DND-41 (cell line): ENCODE data around the gene TBC1D19.

Experiments
- ATAC-seq: fragments of 200-7000 bp; cut with Tn5 transposase; 3 replicates; pipeline ENCODE4 v1.9.1; 2021; ENCODE audit warnings: low read depth; ENCODE audit not compliant: insufficient read depth
- DNase-seq: peaks from one replicate; pipeline ENCODE4 v3.0.0-alpha.2; 2020
- H2AFZ ChIP-seq: 2 replicates; pipeline ENCODE4 v1.6.0; 2012; ENCODE audit warnings: low read depth, low read length
- H3K27ac ChIP-seq: 2 replicates; pipeline ENCODE4 v1.5.1; 2012; ENCODE audit warnings: low read length, inconsistent platforms
- H3K27me3 ChIP-seq: fragments of 200-600 bp; sonication (generic); 2 replicates; pipeline ENCODE4 v1.6.0; 2012; ENCODE audit warnings: low read length, mild to moderate bottlenecking, inconsistent platforms; ENCODE audit not compliant: insufficient read depth, poor library complexity
- H3K36me3 ChIP-seq: 2 replicates; pipeline ENCODE4 v1.5.1; 2012; ENCODE audit warnings: low read length, inconsistent platforms; ENCODE audit not compliant: insufficient read depth
- H3K4me1 ChIP-seq: 2 replicates; pipeline ENCODE4 v1.5.1; 2012; ENCODE audit warnings: mild to moderate bottlenecking, low read length; ENCODE audit not compliant: insufficient read depth
- H3K4me2 ChIP-seq: 2 replicates; pipeline ENCODE4 v1.6.0; 2012; ENCODE audit warnings: mild to moderate bottlenecking, moderate library complexity, low read length, inconsistent platforms; ENCODE audit not compliant: insufficient read depth
- H3K4me3 ChIP-seq, 2 experiments: fragments of 200-600 bp in 1 of 2; shearing (Covaris generic) in 1 of 2; 2 replicates each; pipeline ENCODE4 v1.5.1; 2012 to 2016; ENCODE audit warnings: inconsistent platforms in 2 of 2, low read length in 2 of 2, mild to moderate bottlenecking in 2 of 2, low read depth in 1 of 2, moderate library complexity in 1 of 2
- H3K79me2 ChIP-seq: 2 replicates; pipeline ENCODE4 v1.6.0; 2012; ENCODE audit warnings: low read length, inconsistent platforms; ENCODE audit not compliant: insufficient read depth
- H3K9ac ChIP-seq: 2 replicates; pipeline ENCODE4 v1.6.0; 2012; ENCODE audit warnings: low read depth, mild to moderate bottlenecking, inconsistent platforms, low read length, moderate library complexity
- H3K9me3 ChIP-seq: 2 replicates; pipeline ENCODE4 v1.5.1; 2012; ENCODE audit warnings: low read length, moderate library complexity, mild to moderate bottlenecking, inconsistent platforms; ENCODE audit not compliant: insufficient read depth, severe bottlenecking
- H4K20me1 ChIP-seq: 2 replicates; pipeline ENCODE4 v1.6.0; 2012; ENCODE audit warnings: low read length; ENCODE audit not compliant: insufficient read depth
- EZH2 ChIP-seq: IDR thresholded peaks from 3 replicates; pipeline ENCODE4 v1.6.1; 2012; ENCODE audit warnings: borderline replicate concordance, low read depth, mild to moderate bottlenecking, moderate library complexity, low read length, inconsistent platforms; ENCODE audit not compliant: severe bottlenecking
- TF ChIP-seq, protein P1 (sequence below): IDR thresholded peaks from 2 replicates; pipeline ENCODE4 v1.5.1; 2012; ENCODE audit warnings: borderline replicate concordance, low read length, moderate library complexity, mild to moderate bottlenecking; ENCODE audit not compliant: poor library complexity, severe bottlenecking; ENCODE audit errors: extremely low read depth

Gene TBC1D19

DNA sequence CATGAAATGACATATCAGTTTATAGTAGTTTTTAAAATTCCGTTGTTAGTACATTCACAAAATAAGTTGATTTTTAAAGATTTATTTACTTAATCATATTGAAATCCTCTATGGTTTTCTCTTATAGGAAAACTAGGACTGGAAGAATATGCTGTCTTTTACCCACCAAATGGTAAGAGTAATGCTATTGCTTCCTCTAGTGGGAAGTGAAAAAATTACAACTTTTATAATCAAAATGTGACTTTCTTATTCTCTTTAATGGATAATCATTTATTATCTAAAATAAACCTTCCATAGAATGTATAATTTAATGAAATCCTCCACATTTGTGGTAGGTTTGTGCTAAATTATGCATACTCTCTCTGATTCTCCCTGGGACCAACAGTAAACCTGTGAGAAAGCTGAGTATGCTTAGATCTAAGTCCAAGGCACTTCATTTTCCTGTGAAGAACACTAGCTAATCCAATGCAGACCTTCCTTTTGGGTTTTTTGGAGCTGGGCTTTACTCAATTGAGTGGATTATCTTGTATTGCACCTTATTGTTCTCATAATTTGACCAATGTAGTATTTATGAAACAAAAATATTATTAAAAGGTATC is 136.2 kb downstream of the TBC1D19 start:
- Histone ChIP-seq H3K79me2 (no peaks in the 10 kb centered on the region), H3K4me3 (no peak overlapping the region), H3K36me3 (0 out of 2 replicates have a peak, but pooled peaks cover 3% of the 10 kb centered on the region), H3K4me1 (no peaks in the 10 kb centered on the region), H3K4me2 (no peak overlapping the region), H3K9me3 (no peaks in the 10 kb centered on the region), H4K20me1 (no peaks in the 10 kb centered on the region), H3K27me3 (no peaks in the 10 kb centered on the region), H3K27ac (no peak overlapping the region), H2AFZ (no peak overlapping the region), H3K9ac (no peak overlapping the region)
- ATAC-seq (no peak), DNase-seq (no peak)
- no peak for TF ChIP-seq EZH2
- TF ChIP-seq, protein P1, sequence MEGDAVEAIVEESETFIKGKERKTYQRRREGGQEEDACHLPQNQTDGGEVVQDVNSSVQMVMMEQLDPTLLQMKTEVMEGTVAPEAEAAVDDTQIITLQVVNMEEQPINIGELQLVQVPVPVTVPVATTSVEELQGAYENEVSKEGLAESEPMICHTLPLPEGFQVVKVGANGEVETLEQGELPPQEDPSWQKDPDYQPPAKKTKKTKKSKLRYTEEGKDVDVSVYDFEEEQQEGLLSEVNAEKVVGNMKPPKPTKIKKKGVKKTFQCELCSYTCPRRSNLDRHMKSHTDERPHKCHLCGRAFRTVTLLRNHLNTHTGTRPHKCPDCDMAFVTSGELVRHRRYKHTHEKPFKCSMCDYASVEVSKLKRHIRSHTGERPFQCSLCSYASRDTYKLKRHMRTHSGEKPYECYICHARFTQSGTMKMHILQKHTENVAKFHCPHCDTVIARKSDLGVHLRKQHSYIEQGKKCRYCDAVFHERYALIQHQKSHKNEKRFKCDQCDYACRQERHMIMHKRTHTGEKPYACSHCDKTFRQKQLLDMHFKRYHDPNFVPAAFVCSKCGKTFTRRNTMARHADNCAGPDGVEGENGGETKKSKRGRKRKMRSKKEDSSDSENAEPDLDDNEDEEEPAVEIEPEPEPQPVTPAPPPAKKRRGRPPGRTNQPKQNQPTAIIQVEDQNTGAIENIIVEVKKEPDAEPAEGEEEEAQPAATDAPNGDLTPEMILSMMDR, result peak; percentile 54

- no peaks in the 10 kb centered on the region for H3K9me3 ChIP-seq
- H3K4me3 ChIP-seq, result no peak overlapping the region
- H2AFZ ChIP-seq, result no peak overlapping the region
- H3K4me1 ChIP-seq, result no peaks in the 10 kb centered on the region
- H3K27me3 ChIP-seq, result no peaks in the 10 kb centered on the region
- no peaks in the 10 kb centered on the region for H4K20me1 ChIP-seq
- no peak overlapping the region for H3K9ac ChIP-seq
- H3K36me3 ChIP-seq, result peaks cover 9% of the 10 kb centered on the region
- no peak for ATAC-seq
- DNase-seq, result no peak
- TF ChIP-seq, protein P1, result no peak
- no peak for TF ChIP-seq EZH2
- H3K4me2 ChIP-seq, result no peak overlapping the region
- no peak overlapping the region for H3K27ac ChIP-seq
- no peaks in the 10 kb centered on the region for H3K79me2 ChIP-seq
Measured at GRCh38 chr4:26721685-26722084, 137.8 kb downstream of the TBC1D19 start.

DNA sequence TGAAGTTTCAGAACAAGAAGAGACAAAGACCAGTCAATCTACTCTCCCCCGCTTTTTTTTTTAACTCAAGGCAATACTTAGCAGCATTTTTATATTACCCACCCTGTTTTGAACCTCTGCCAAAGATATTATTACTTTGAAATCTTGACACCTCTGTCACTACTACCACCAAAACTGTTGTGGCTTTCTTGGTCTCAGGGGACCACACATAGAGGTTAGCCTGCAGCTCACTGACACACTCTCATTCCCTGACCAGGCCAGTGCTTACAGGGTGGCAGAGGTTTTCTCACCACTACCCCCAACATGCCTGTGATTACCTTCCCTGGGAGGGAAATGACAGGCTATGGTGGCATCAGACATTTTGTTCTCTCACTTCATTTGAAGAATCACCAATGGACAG is 139.3 kb downstream of the TBC1D19 start:
- peak; percentile 7 for DNase-seq
- H3K79me2 ChIP-seq, result no peaks in the 10 kb centered on the region
- peak; percentile 50; the same call in 2 of the 3 replicates for ATAC-seq
- no peak overlapping the region for H3K4me3 ChIP-seq
- H3K4me1 ChIP-seq, result no peaks in the 10 kb centered on the region
- H3K27me3 ChIP-seq, result no peaks in the 10 kb centered on the region
- H4K20me1 ChIP-seq, result no peaks in the 10 kb centered on the region
- H3K9me3 ChIP-seq, result no peaks in the 10 kb centered on the region
- no peak overlapping the region for H3K9ac ChIP-seq
- H3K4me2 ChIP-seq, result no peak overlapping the region
- H3K36me3 ChIP-seq, result peaks cover 12% of the 10 kb centered on the region
- no peak for TF ChIP-seq EZH2
- TF ChIP-seq, protein P1, result no peak
- H2AFZ ChIP-seq, result no peak overlapping the region
- H3K27ac ChIP-seq, result no peak overlapping the region

DNA sequence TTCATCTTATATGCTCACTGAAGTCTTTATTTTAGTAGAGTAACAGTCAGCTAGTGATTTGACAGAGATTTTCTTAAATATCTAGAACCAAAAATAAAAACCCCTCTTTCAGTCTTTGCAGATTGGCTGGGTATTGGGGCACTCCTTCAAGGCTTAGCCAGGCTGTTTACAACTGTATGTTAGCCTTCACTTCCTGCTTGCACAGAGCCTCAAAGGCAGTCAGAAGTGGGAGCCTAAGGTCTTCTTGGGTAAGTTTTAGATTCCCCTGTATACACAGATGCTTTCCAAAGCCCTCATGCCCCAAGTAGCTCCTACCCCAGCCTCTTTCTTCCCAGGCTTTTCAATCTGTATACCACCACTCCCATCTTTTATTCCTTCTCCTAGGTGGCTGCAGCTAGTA is 140.7 kb downstream of the TBC1D19 start:
- peak; percentile 69; the same call in 2 of the 3 replicates for ATAC-seq
- H3K9me3 ChIP-seq, result no peaks in the 10 kb centered on the region
- no peak overlapping the region for H3K9ac ChIP-seq
- TF ChIP-seq, protein P1, result no peak
- no peak for TF ChIP-seq EZH2
- DNase-seq, result peak; percentile 8
- no peaks in the 10 kb centered on the region for H3K4me1 ChIP-seq
- no peak overlapping the region for H2AFZ ChIP-seq
- no peaks in the 10 kb centered on the region for H3K27me3 ChIP-seq
- H4K20me1 ChIP-seq, result no peaks in the 10 kb centered on the region
- peaks cover 12% of the 10 kb centered on the region for H3K36me3 ChIP-seq
- H3K4me3 ChIP-seq, result no peak overlapping the region
- H3K27ac ChIP-seq, result no peak overlapping the region
- no peak overlapping the region for H3K4me2 ChIP-seq
- no peaks in the 10 kb centered on the region for H3K79me2 ChIP-seq
